Osteoblast (primary cell): ENCODE results near the gene SMAD7. TPM values are rescaled to one million over a fixed set of nuclear protein-coding genes. Genes with fewer than 3 reads are reported as not detected.

ENCODE experiments used
- DNase-seq: peaks from one replicate; pipeline ENCODE4 v3.0.0; 2011; ENCODE audit warnings: low spot score, mixed read lengths; ENCODE audit not compliant: insufficient read length; ENCODE audit errors: missing footprints
- H2AFZ ChIP-seq: 2 replicates; pipeline ENCODE4 v1.6.0; 2011; ENCODE audit warnings: mild to moderate bottlenecking, low read length
- H3K27ac ChIP-seq: 2 replicates; pipeline ENCODE4 v1.5.1; 2011; ENCODE audit warnings: mild to moderate bottlenecking, low read depth, low read length, moderate library complexity
- H3K27me3 ChIP-seq: 2 replicates; pipeline ENCODE4 v1.6.0; 2012; ENCODE audit warnings: mild to moderate bottlenecking, control low read depth, inconsistent platforms, low read length, moderate library complexity; ENCODE audit not compliant: insufficient read depth
- H3K36me3 ChIP-seq: 2 replicates; pipeline ENCODE4 v1.5.1; 2011; ENCODE audit warnings: mild to moderate bottlenecking, low read length, control low read depth, moderate library complexity; ENCODE audit not compliant: insufficient read depth
- H3K4me1 ChIP-seq: 2 replicates; pipeline ENCODE4 v1.5.1; 2011; ENCODE audit warnings: mild to moderate bottlenecking, low read length, control low read depth, moderate library complexity; ENCODE audit not compliant: insufficient read depth
- H3K4me2 ChIP-seq: 2 replicates; pipeline ENCODE4 v1.6.0; 2011; ENCODE audit warnings: mild to moderate bottlenecking, low read length; ENCODE audit not compliant: insufficient read depth
- H3K4me3 ChIP-seq: fragments of 200-600 bp; sonication (generic); 3 replicates; pipeline ENCODE4 v1.5.1; 2012; ENCODE audit warnings: mild to moderate bottlenecking, low read length, inconsistent platforms; ENCODE audit not compliant: insufficient read depth
- H3K79me2 ChIP-seq: 2 replicates; pipeline ENCODE4 v1.6.0; 2012; ENCODE audit warnings: mild to moderate bottlenecking, low read length, control low read depth, inconsistent platforms; ENCODE audit not compliant: insufficient read depth
- H3K9me3 ChIP-seq: 2 replicates; pipeline ENCODE4 v1.5.1; 2011; ENCODE audit warnings: low read depth, low read length, control low read depth
- H4K20me1 ChIP-seq: 2 replicates; pipeline ENCODE4 v1.6.0; 2012; ENCODE audit warnings: mild to moderate bottlenecking, low read length, control low read depth; ENCODE audit not compliant: insufficient read depth
- CTCF ChIP-seq: IDR thresholded peaks from 2 replicates; pipeline ENCODE4 v1.5.1; 2011; ENCODE audit warnings: mild to moderate bottlenecking, low read depth, low read length, moderate library complexity; ENCODE audit errors: extremely low read depth
- total RNA-seq: library from RNA; depleted of rRNA; stranded (reverse); fragments of >200 nt; gene quantifications from 2 replicates; pipeline ENCODE4 v1.2.3, GENCODE V29; 2012

Gene SMAD7
- total RNA-seq, 1 donor, result 76.0 TPM

DNA sequence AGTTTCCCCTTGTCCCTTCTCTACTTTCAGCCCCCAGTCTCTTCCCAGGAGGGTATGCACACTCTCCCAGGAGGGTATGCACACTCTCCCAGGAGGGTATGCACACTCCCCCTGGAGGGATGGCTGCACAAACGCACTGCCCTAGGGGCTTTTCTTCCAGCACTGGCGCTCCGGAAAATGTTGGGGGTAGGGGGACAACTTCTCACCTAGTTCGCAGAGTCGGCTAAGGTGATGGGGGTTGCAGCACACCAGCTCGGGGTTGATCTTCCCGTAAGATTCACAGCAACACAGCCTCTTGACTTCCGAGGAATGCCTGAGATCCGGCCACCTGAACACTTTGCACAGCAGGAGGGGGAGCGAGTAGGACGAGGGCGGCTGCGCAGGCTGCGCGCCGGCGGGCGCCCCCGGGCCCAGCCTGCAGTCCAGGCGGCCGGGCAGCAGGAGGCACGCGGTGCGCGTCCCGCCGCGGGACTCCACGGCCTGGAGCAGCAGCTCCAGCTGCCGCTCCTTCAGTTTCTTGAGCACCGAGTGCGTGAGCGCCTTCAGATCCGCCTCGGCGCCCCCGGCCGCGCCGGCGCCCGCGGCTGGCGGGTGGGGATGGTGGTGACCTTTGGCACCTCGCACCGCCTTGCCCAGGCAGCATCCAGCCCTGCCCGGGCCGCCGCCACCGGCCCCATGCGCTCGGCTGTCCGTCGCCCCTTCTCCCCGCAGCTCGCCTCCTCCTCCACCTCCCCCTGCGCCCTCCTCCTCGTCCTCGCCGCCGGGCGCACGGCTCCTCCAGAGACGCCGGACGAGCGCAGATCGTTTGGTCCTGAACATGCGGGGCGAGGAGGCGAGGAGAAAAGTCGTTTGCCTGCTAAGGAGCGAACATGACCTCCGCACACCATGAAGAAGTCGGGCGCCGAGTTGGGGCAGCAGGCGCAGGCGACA, 894 bp downstream of the SMAD7 start:
- peaks cover 43% of the 10 kb centered on the region for H3K36me3 ChIP-seq
- peak; percentile 83 for DNase-seq
- peaks cover 50% of the 10 kb centered on the region for H4K20me1 ChIP-seq

DNA sequence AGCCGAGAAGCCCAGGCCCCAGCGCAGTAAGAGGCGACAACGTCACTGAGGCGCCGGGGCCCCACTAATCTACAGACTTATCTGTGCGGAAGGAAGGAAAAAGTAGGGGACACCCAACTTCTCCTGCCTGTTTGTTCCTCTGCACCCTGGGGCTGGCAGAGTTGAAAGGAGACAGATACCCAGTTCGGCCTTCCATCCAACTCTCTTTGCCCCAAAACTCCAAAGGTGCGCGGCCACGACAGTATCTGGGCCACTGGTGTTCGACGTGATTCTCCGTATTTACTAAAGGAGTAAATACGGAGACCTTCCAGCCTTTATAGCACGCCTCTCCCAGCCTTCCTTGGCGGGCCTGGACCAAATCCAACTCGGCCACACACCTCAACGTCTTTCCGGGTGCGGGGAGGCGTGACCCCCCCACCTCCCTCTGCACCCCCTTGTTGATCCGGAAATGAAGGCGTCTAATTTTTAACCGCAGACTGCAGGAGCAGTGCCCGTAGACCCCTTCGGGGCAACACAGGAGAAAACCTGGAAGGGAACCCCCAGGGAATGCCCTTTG, 1.6 kb downstream of the SMAD7 start:
- no peak overlapping the region for H2AFZ ChIP-seq

More for the DNA sequence above, 894 bp downstream of the SMAD7 start:
- no peak for TF ChIP-seq CTCF
- H3K27ac ChIP-seq, result peak overlapping the region; percentile 94
- H3K9me3 ChIP-seq, result no peaks in the 10 kb centered on the region
- H3K79me2 ChIP-seq, result peaks cover 67% of the 10 kb centered on the region
- H3K4me2 ChIP-seq, result peak overlapping the region; percentile 87
- no peaks in the 10 kb centered on the region for H3K27me3 ChIP-seq
- H3K4me3 ChIP-seq, result peak overlapping the region; percentile 97
- H2AFZ ChIP-seq, result no peak overlapping the region
- peaks cover 33% of the 10 kb centered on the region for H3K4me1 ChIP-seq

GRCh38 chr18:48948112-48949049, 2.4 kb downstream of the SMAD7 start:
- Histone ChIP-seq H4K20me1 (peaks cover 64% of the 10 kb centered on the region), H3K4me2 (peak overlapping the region; percentile 95), H3K9me3 (no peaks in the 10 kb centered on the region), H3K79me2 (peaks cover 82% of the 10 kb centered on the region), H3K4me1 (peaks cover 47% of the 10 kb centered on the region), H2AFZ (no peak overlapping the region), H3K27me3 (no peaks in the 10 kb centered on the region), H3K36me3 (peaks cover 57% of the 10 kb centered on the region), H3K27ac (peak overlapping the region; percentile 94), H3K4me3 (peak overlapping the region; percentile 97)
- TF ChIP-seq CTCF, result no peak
- peak; percentile 94 for DNase-seq

More for the DNA sequence above, 1.6 kb downstream of the SMAD7 start:
- Histone ChIP-seq H3K9me3 (no peaks in the 10 kb centered on the region), H3K79me2 (peaks cover 75% of the 10 kb centered on the region), H3K4me1 (peaks cover 39% of the 10 kb centered on the region), H3K36me3 (peaks cover 51% of the 10 kb centered on the region), H3K4me3 (peak overlapping the region; percentile 97), H3K4me2 (peak overlapping the region; percentile 87), H4K20me1 (peaks cover 58% of the 10 kb centered on the region), H3K27me3 (no peaks in the 10 kb centered on the region), H3K27ac (peak overlapping the region; percentile 94)
- DNase-seq, result peak; percentile 81
- no peak for TF ChIP-seq CTCF
